ENCODE measurements around the gene MAGEB4.

The MAGEB4 gene

GRCh38 chrX:30220661-30221060 lies 21.1 kb upstream of the MAGEB4 start:
- H3K4me3 ChIP-seq (ENCODE audit: low read length), result no peak overlapping the region
- DNase-seq (ENCODE audit: low read depth), result no peak
- TF ChIP-seq CTCF (conservative IDR thresholded peaks at IDR 0.05; ENCODE audit: low read depth, low read length), result no peak

- no peak for TF ChIP-seq CTCF (conservative IDR thresholded peaks at IDR 0.05; ENCODE audit: low read depth, low read length)
- no peak overlapping the region for H3K4me3 ChIP-seq (ENCODE audit: low read length)
- no peak for DNase-seq (ENCODE audit: low read depth)
These were observed 17.3 kb upstream of the MAGEB4 start for GRCh38 chrX:30224536-30224935.

GRCh38 chrX:30228526-30228925 lies 13.3 kb upstream of the MAGEB4 start:
- no peak overlapping the region for H3K4me3 ChIP-seq (ENCODE audit: low read length)
- DNase-seq (ENCODE audit: low read depth), result no peak
- TF ChIP-seq CTCF (conservative IDR thresholded peaks at IDR 0.05; ENCODE audit: low read depth, low read length), result no peak

GRCh38 chrX:30230395-30230794 lies 11.4 kb upstream of the MAGEB4 start, which contains the start of gene MAGEB3:
Gene MAGEB3, plus strand, starts transcription at chrX:30230657. Its CDS starts 5,268 bp downstream, at chrX:30235925.
- DNase-seq (ENCODE audit: low read depth), result no peak
- no peak within 1 kb of the TSS for H3K4me3 ChIP-seq (ENCODE audit: low read length)
- TF ChIP-seq CTCF (conservative IDR thresholded peaks at IDR 0.05; ENCODE audit: low read depth, low read length), result no peak

GRCh38 chrX:30246769-30247489 lies 5.1 kb downstream of the MAGEB4 start, which contains the start of gene MAGEB1:
Gene MAGEB1, plus strand, starts transcription at chrX:30247146. Its CDS starts 3,348 bp downstream, at chrX:30250494.
- TF ChIP-seq CTCF (conservative IDR thresholded peaks at IDR 0.05; ENCODE audit: low read depth, low read length), result no peak
- no peak for DNase-seq (ENCODE audit: low read depth)
- no peak within 1 kb of the TSS for H3K4me3 ChIP-seq (ENCODE audit: low read length)

- no peak for DNase-seq (ENCODE audit: low read depth)
- no peak for TF ChIP-seq CTCF (conservative IDR thresholded peaks at IDR 0.05; ENCODE audit: low read depth, low read length)
These were observed 7.1 kb downstream of the MAGEB4 start for GRCh38 chrX:30248854-30249253.

GRCh38 chrX:30253257-30253656 lies 11.5 kb downstream of the MAGEB4 start:
- DNase-seq (ENCODE audit: low read depth), result no peak
- no peak for TF ChIP-seq CTCF (conservative IDR thresholded peaks at IDR 0.05; ENCODE audit: low read depth, low read length)
- no peak overlapping the region for H3K4me3 ChIP-seq (ENCODE audit: low read length)

More at GRCh38 chrX:30248854-30249253, 7.1 kb downstream of the MAGEB4 start:
- H3K4me3 ChIP-seq (ENCODE audit: low read length), result no peak overlapping the region
